Activated T-helper 2 cell treated with anti-CD3 and anti-CD28 coated beads, Interferon-gamma antibody, Interleukin-2, Interleukin-4, amounts not matched to agents 10 μg/mL and 5 μg/mL and 100 μg/mL, durations not matched to agents 14 hours and 24 hours and 36 hours (primary cell): ENCODE data around the gene LY6G6C. TPM values are rescaled to one million over a fixed set of nuclear protein-coding genes. Genes with fewer than 3 reads are reported as not detected.
A peak's percentile ranks its signal among the peaks of the same experiment; 100 is the strongest.

Source experiments
- DNase-seq: peaks from one replicate; pipeline ENCODE4 v3.0.0; 2021; ENCODE audit warnings: low spot score
- H3K27ac Mint-ChIP-seq: one replicate; pipeline ENCODE4 v1.8.0; 2021; ENCODE audit warnings: mixed read lengths
- H3K27me3 Mint-ChIP-seq: one replicate; pipeline ENCODE4 v1.8.0; 2021; ENCODE audit warnings: low read depth, mixed read lengths
- H3K36me3 Mint-ChIP-seq: one replicate; pipeline ENCODE4 v1.8.0; 2021; ENCODE audit warnings: low read depth, mixed read lengths
- H3K4me1 Mint-ChIP-seq: one replicate; pipeline ENCODE4 v1.8.0; 2021; ENCODE audit warnings: low read depth, mixed read lengths
- H3K4me3 Mint-ChIP-seq: one replicate; pipeline ENCODE4 v1.8.0; 2021; ENCODE audit warnings: low read depth, mild to moderate bottlenecking, moderate library complexity, mixed read lengths
- H3K9me3 Mint-ChIP-seq: one replicate; pipeline ENCODE4 v1.8.0; 2021; ENCODE audit warnings: mixed read lengths
- intact Hi-C: fragments of 100-400 bp; cut with micrococcal nuclease; formaldehyde crosslinking; loops from one replicate; pipeline ENCODE4 v1.15.1; 2023
- total RNA-seq: library from RNA; stranded (reverse); gene quantifications from 2 replicates; pipeline ENCODE4 v1.2.3, GENCODE V29; 2022

The LY6G6C gene
- total RNA-seq, 1 donor from 2014 or later = not detected

DNA sequence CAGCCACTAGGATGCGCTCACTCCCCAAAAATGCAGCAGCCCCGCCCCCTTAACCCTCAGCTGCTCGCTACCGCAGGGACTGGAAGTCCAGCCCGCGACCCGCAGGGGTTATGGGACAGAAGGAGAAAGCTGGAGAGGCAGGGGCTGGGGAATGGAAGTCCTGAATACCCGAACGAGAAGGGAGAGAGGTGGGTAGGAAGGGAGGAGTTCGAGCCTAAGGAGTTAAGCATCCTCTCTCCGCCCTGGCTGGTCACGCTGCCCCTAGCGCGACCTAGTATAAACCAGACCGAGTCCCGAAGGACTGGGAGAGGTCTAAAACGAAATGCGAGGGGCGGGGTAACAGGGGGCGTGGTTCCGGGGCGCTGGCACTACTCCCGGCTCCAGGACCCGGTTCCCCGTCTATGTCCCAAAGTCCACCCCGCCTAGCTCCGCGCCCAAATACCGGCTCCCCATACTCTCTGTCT lies 8.0 kb upstream of the LY6G6C start:
- intact Hi-C loops = no loop called here
- H3K27ac Mint-ChIP-seq = peak overlapping the region; percentile 65
- peaks cover 58% of the 10 kb centered on the region for H3K4me1 Mint-ChIP-seq

GRCh38 chr6:31728767-31729514 lies 7.4 kb upstream of the LY6G6C start, which contains the start of gene DDAH2:
Gene DDAH2 (minus strand): TSS chr6:31729299. CDS start chr6:31729161, 138 bp downstream.
- Mint-ChIP-seq H3K27ac (peak within 1 kb of the TSS; percentile 65), H3K4me3 (peak within 1 kb of the TSS; percentile 85), H3K9me3 (no peaks in the 10 kb centered on the region), H3K4me1 (peaks cover 53% of the 10 kb centered on the region), H3K27me3 (no peaks in the 10 kb centered on the region), H3K36me3 (peaks cover 52% of the 10 kb centered on the region)
- intact Hi-C loops = no loop called here
- DNase-seq = no peak

More for the DNA sequence above, 8.0 kb upstream of the LY6G6C start:
- DNase-seq = peak; percentile 74
- Mint-ChIP-seq H3K9me3 (no peaks in the 10 kb centered on the region), H3K4me3 (peak overlapping the region; percentile 85), H3K27me3 (no peaks in the 10 kb centered on the region), H3K36me3 (peaks cover 58% of the 10 kb centered on the region)

- Mint-ChIP-seq H3K4me3 (peak overlapping the region; percentile 85), H3K4me1 (peaks cover 45% of the 10 kb centered on the region), H3K27ac (peak overlapping the region; percentile 19), H3K27me3 (no peaks in the 10 kb centered on the region), H3K9me3 (no peaks in the 10 kb centered on the region), H3K36me3 (peaks cover 42% of the 10 kb centered on the region)
- intact Hi-C loops = no loop called here
- no peak for DNase-seq
Measured at GRCh38 chr6:31727717-31728671, 6.4 kb upstream of the LY6G6C start.

GRCh38 chr6:31727034-31727716 lies 5.6 kb upstream of the LY6G6C start:
- Mint-ChIP-seq H3K4me1 (peaks cover 46% of the 10 kb centered on the region), H3K36me3 (peaks cover 34% of the 10 kb centered on the region), H3K27ac (peak overlapping the region; percentile 19), H3K27me3 (no peaks in the 10 kb centered on the region), H3K9me3 (no peaks in the 10 kb centered on the region), H3K4me3 (peak overlapping the region; percentile 49)
- DNase-seq = no peak
- intact Hi-C loops = no loop called here

- intact Hi-C loops = no loop called here
- Mint-ChIP-seq H3K27ac (peak overlapping the region; percentile 47), H3K36me3 (peaks cover 22% of the 10 kb centered on the region), H3K9me3 (no peaks in the 10 kb centered on the region), H3K4me1 (peaks cover 46% of the 10 kb centered on the region), H3K27me3 (no peaks in the 10 kb centered on the region), H3K4me3 (no peak overlapping the region)
- no peak for DNase-seq
Measured at GRCh38 chr6:31725502-31726350, 4.2 kb upstream of the LY6G6C start.

DNA sequence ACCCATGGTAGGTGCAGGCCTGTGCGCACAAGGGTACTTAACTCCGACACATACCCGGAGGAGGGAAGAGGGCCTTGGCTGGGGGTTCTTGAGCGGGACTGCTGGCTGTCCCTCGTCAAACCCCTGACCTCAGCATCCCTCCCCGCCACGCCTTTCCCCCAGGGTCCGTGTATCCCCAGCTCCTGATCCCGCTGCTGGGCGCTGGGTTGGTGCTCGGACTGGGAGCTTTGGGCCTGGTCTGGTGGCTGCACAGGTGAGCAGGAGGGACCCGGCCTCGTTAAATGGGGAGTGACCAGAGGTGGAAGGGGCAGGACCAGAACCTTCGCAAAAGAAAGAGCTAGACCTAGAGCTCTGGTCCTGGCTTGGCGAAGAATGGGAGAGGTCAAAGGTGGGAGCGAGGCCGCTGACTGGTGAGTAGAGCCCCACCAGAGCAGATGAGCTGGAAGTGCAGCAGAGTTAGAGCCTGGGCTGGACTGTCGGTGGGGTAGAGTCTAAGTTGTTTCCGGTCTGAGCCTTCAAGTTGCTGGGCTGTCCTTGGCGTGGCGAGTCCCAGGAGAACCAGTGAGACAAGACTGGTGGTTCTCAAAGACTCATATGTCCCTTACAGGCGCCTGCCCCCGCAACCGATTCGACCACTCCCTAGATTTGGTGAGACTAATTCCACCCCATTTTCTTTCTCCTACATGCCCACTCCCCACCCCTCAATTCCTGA lies 2.6 kb upstream of the LY6G6C start:
- Mint-ChIP-seq H3K4me3 (no peak overlapping the region), H3K4me1 (peaks cover 34% of the 10 kb centered on the region), H3K36me3 (peaks cover 12% of the 10 kb centered on the region), H3K27ac (no peak overlapping the region), H3K27me3 (peaks cover 5% of the 10 kb centered on the region), H3K9me3 (no peaks in the 10 kb centered on the region)
- no peak for DNase-seq
- intact Hi-C loops = no loop called here

GRCh38 chr6:31723245-31723979 lies 1.9 kb upstream of the LY6G6C start, which contains the start of gene MPIG6B:
Gene MPIG6B (plus strand): TSS chr6:31723373. CDS start chr6:31723384, 11 bp downstream.
- no peak within 1 kb of the TSS for H3K27ac Mint-ChIP-seq
- no peak for DNase-seq

GRCh38 chr6:31722173-31722572 lies 627 bp upstream of the LY6G6C start:
- Mint-ChIP-seq H3K27ac (no peak overlapping the region), H3K36me3 (peaks cover 7% of the 10 kb centered on the region), H3K4me3 (no peak overlapping the region), H3K4me1 (peaks cover 24% of the 10 kb centered on the region), H3K27me3 (peaks cover 5% of the 10 kb centered on the region), H3K9me3 (no peaks in the 10 kb centered on the region)
- DNase-seq = no peak
- intact Hi-C loops = no loop called here

More at GRCh38 chr6:31723245-31723979, 1.9 kb upstream of the LY6G6C start, which contains the start of gene MPIG6B:
- H3K9me3 Mint-ChIP-seq = no peaks in the 10 kb centered on the region
- peaks cover 32% of the 10 kb centered on the region for H3K4me1 Mint-ChIP-seq
- peaks cover 5% of the 10 kb centered on the region for H3K27me3 Mint-ChIP-seq
- intact Hi-C loops = no loop called here
- H3K36me3 Mint-ChIP-seq = peaks cover 10% of the 10 kb centered on the region
- H3K4me3 Mint-ChIP-seq = no peak within 1 kb of the TSS

DNA sequence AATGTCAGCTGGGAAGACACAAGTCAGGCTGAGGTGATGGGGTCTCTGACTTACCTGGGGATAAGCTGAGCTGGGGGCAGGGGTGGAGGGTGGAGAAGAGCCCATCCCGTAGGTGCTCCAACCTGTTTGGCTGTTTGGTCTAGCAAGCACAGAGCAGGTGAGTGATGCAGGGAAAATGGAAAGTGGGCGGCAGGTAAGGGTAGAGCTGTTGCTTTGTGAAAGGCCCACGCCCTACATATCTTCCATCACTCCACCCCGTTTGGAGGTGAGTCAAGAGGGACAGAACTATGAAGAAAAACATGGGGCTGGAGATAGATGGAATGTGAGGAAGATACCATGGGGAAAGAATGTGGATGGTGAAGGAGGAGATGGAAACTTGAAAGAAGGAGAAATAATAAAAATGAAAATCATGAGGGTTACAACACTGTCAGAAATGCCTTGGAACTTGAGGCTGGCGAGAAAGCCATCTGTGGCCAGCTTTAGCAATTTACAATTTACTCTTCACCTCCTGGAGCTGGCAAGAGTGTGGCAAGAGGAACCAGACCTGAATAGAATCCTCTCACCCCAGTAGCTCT lies 1.3 kb downstream of the LY6G6C start:
- no peaks in the 10 kb centered on the region for H3K36me3 Mint-ChIP-seq
- no peak for DNase-seq
- intact Hi-C loops = no loop called here
- no peak overlapping the region for H3K4me3 Mint-ChIP-seq
- H3K27me3 Mint-ChIP-seq = peaks cover 5% of the 10 kb centered on the region
- no peaks in the 10 kb centered on the region for H3K9me3 Mint-ChIP-seq
- H3K4me1 Mint-ChIP-seq = peaks cover 7% of the 10 kb centered on the region
- no peak overlapping the region for H3K27ac Mint-ChIP-seq

DNA sequence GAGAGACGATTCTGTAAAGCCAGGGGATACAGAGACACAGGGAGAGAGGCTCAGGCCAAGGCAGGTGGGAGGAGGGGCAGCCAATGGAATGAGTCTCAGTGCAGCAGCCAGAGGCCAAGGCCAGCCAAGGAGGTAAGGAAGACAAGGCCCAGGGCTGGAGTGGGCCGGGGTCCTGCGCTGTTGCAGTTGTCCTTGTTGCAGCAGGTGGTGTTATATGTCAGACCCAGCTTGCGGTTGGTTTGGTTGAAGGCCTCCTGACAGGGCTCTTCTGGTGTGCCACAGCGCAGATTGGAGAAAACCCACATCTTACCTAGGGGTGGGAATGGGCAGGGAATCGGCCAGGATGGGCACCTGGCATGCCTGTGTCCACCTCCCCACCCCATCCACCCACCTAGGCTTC lies 2.5 kb downstream of the LY6G6C start:
- Mint-ChIP-seq H3K27me3 (peaks cover 7% of the 10 kb centered on the region), H3K36me3 (no peaks in the 10 kb centered on the region), H3K4me1 (peaks cover 7% of the 10 kb centered on the region), H3K9me3 (no peaks in the 10 kb centered on the region), H3K4me3 (no peak overlapping the region), H3K27ac (no peak overlapping the region)
- DNase-seq = no peak
- intact Hi-C loops = no loop called here
